T-helper 2 cell treated with Interferon-gamma antibody and Interleukin-4, amounts not matched to agents 100 ng/mL and 5 ng/mL, for 36 hours (primary cell): ENCODE data around the gene MIF. TPM values are rescaled to one million over a fixed set of nuclear protein-coding genes. Genes with fewer than 3 reads are reported as not detected.
"Not testable (repeated sequence)": the region's sequence is repeated elsewhere in the genome, so short reads cannot be mapped to it uniquely, and the experiment has no call there.

ENCODE experiments used
- intact Hi-C: fragments of 100-400 bp; cut with micrococcal nuclease; formaldehyde crosslinking; loops from one replicate; pipeline ENCODE4 v1.15.1; 2023
- total RNA-seq: library from RNA; stranded (reverse); gene quantifications from 2 replicates; pipeline ENCODE4 v1.2.3, GENCODE V29; 2022

MIF gene
- total RNA-seq, 1 donor from 2014 or later = 1,011 TPM

GRCh38 chr22:23921586-23922201 is 27.5 kb downstream of the MIF start:
- intact Hi-C loops = not testable (repeated sequence)

DNA sequence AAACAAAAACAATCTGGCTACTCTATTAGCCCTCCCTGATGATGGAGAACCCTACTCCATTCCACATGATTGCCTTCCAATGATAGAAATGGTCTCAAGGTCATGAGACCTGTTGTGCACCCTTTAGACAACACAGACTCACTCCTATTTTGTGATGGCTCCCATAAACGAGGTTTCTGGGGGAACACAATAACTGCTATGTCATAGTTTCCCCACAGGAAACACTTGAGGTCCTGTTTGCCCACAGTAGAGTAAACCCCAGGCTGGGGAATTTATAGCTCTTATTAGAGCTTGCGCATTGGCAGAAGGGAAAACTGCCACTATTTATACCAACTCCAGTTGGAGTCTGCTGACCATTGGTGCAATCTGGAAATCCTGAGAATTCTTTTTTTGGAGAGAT is 28.7 kb downstream of the MIF start:
- intact Hi-C loops = no loop called here

DNA sequence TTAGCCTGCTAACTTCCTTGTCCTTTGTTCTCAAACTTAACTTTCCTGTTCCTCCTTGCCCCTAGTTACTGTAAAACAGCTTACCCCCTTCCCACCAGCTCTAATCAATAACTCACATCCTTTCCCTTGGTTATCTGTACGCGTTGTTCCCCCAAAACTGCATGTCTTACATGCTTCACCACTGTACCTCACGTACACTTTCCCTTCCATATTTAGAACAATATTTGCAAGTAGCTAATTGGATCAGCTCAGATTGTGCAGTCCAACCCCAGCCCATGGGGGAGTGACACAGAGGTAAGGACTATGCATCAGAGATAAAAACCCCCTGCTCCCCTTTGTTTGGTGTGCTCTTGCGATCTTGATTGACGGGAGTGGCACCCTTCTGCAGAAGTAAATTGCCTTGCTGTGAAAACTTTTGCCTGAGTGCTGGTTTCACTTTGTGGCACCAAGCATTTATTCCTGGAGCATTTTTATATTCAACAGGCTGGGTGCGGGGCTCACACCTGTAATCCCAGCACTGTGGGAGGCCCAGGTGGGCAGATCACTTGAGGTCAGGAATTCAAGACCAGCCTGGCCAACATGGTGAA is 30.9 kb downstream of the MIF start:
- intact Hi-C loops = no loop called here

DNA sequence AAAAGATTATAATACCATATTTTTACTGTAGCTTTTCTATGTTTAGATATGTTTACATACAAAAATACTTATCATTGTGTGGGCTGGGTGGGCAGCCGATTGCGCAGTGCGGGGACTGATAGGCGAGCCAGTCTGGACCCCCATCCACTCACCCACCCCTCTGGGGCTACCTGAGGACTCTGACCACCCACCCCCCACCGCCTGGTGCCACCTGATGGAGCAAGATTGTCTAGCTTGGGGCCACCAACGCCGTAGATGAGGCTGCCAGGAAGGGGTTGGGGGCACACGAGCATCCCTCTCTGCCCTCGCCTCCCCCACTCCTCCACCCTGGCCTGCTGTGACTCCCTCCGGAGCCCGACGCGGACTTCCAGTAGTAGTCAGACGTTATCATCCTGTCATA is 32.4 kb downstream of the MIF start:
- intact Hi-C loops = no loop called here

GRCh38 chr22:23938328-23939016 is 44.3 kb downstream of the MIF start:
- intact Hi-C loops = no loop called here

GRCh38 chr22:23939017-23939357 is 44.8 kb downstream of the MIF start:
- intact Hi-C loops = no loop called here

GRCh38 chr22:23940166-23940565 is 46.0 kb downstream of the MIF start:
- intact Hi-C loops = loop anchor here (10.0 kb wide), 1 partner anchor 55 kb away; no protein-coding TSS in a partner anchor

Other genes starting within 250 kb of the MIF start
- 31.4 and 34.7 TPM in 2 replicates for gene RGL4, start 203.4 kb upstream of the MIF start, total RNA-seq
- gene ZNF70, start 143.3 kb upstream of the MIF start, total RNA-seq = 2.5 and 3.0 TPM in 2 replicates
- not detected in 2 replicates for gene VPREB3, start 140.0 kb upstream of the MIF start, total RNA-seq
- gene C22orf15, start 131.4 kb upstream of the MIF start, total RNA-seq = 0.32 and 0.57 TPM in 2 replicates
- gene CHCHD10, start 126.4 kb upstream of the MIF start, total RNA-seq = 52.5 and 59.5 TPM in 2 replicates
- gene MMP11, start 121.5 kb upstream of the MIF start, total RNA-seq = 0.45 and 0.73 TPM in 2 replicates
- gene SMARCB1, start 107.4 kb upstream of the MIF start, total RNA-seq = 82.7 and 89.2 TPM in 2 replicates
- gene DERL3, start 55.4 kb upstream of the MIF start, total RNA-seq = 12.5 and 15.0 TPM in 2 replicates
- 7.3 and 7.5 TPM in 2 replicates for gene SLC2A11, start 36.5 kb upstream of the MIF start, total RNA-seq
- gene GSTT2B, start 66.8 kb downstream of the MIF start, total RNA-seq = not detected in 2 replicates
- 4.7 and 5.8 TPM in 2 replicates for gene DDTL, start 72.5 kb downstream of the MIF start, total RNA-seq
- 114 and 117 TPM in 2 replicates for gene DDT, start 80.1 kb downstream of the MIF start, total RNA-seq
- gene GSTT2, start 85.8 kb downstream of the MIF start, total RNA-seq = 0.18 and 0.41 TPM in 2 replicates
- not detected in 2 replicates for gene GSTT4, start 111.1 kb downstream of the MIF start, total RNA-seq
- gene CABIN1, start 116.9 kb downstream of the MIF start, total RNA-seq = 116 and 121 TPM in 2 replicates